ENCODE results near the gene SP1.
"Not testable (repeated sequence)": the region's sequence is repeated elsewhere in the genome, so short reads cannot be mapped to it uniquely, and the experiment has no call there.

DNA sequence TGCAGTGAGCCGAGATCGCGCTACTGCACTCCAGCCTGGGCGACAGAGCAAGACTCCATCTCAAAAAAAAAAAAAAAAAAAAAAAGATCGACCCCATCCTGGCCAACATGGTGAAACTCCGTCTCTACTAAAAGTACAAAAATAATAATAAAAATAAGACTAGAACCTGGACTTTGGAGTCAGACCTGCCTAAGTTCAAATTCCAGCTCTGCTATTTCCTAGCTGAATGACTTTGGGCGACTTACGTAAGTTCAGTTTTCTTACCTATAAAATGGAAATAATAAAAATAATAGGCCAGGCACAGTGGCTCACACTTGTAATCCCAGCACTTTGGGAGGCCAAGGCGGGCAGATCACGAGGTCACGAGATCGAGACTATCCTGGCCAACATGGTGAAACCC is 42.3 kb downstream of the SP1 start:
- TF ChIP-seq, protein P1, sequence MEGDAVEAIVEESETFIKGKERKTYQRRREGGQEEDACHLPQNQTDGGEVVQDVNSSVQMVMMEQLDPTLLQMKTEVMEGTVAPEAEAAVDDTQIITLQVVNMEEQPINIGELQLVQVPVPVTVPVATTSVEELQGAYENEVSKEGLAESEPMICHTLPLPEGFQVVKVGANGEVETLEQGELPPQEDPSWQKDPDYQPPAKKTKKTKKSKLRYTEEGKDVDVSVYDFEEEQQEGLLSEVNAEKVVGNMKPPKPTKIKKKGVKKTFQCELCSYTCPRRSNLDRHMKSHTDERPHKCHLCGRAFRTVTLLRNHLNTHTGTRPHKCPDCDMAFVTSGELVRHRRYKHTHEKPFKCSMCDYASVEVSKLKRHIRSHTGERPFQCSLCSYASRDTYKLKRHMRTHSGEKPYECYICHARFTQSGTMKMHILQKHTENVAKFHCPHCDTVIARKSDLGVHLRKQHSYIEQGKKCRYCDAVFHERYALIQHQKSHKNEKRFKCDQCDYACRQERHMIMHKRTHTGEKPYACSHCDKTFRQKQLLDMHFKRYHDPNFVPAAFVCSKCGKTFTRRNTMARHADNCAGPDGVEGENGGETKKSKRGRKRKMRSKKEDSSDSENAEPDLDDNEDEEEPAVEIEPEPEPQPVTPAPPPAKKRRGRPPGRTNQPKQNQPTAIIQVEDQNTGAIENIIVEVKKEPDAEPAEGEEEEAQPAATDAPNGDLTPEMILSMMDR (IDR thresholded peaks at IDR 0.05; ENCODE audit: insufficient read depth, low read depth, low read length) = not testable (repeated sequence)
- TF ChIP-seq EZH2 (IDR thresholded peaks at IDR 0.05; ENCODE audit: insufficient read depth, low read length) = not testable (repeated sequence)
